ENCODE results near the gene GFPT1. TPM values are rescaled to one million over a fixed set of nuclear protein-coding genes. Genes with fewer than 3 reads are reported as not detected.
"Not testable (repeated sequence)": the region's sequence is repeated elsewhere in the genome, so short reads cannot be mapped to it uniquely, and the experiment has no call there.

The GFPT1 gene
- total RNA-seq, 1 donor from 2014 or later, result 27.8 TPM

- DNase-seq (ENCODE audit: low read depth, low spot score), result no peak
These were observed 2.4 kb downstream of the GFPT1 start for GRCh38 chr2:69384618-69385081.

GRCh38 chr2:69383176-69383812, 3.7 kb downstream of the GFPT1 start:
- DNase-seq (ENCODE audit: low read depth, low spot score), result no peak

- DNase-seq (ENCODE audit: low read depth, low spot score), result no peak
These were observed 4.5 kb downstream of the GFPT1 start for GRCh38 chr2:69382547-69382946.

GRCh38 chr2:69381337-69381737, 5.7 kb downstream of the GFPT1 start:
- DNase-seq (ENCODE audit: low read depth, low spot score), result no peak

GRCh38 chr2:69380072-69380917, 6.7 kb downstream of the GFPT1 start:
- DNase-seq (ENCODE audit: low read depth, low spot score), result no peak

GRCh38 chr2:69376403-69376802, 10.6 kb downstream of the GFPT1 start:
- DNase-seq (ENCODE audit: low read depth, low spot score), result no peak

- DNase-seq (ENCODE audit: low read depth, low spot score), result no peak
These were observed 11.3 kb downstream of the GFPT1 start for GRCh38 chr2:69375494-69376353.

GRCh38 chr2:69372767-69373166, 14.3 kb downstream of the GFPT1 start:
- no peak for DNase-seq (ENCODE audit: low read depth, low spot score)

GRCh38 chr2:69369802-69370201, 17.2 kb downstream of the GFPT1 start:
- DNase-seq (ENCODE audit: low read depth, low spot score), result no peak

- no peak for DNase-seq (ENCODE audit: low read depth, low spot score)
These were observed 18.4 kb downstream of the GFPT1 start for GRCh38 chr2:69368588-69368987.

GRCh38 chr2:69359371-69359770, 27.7 kb downstream of the GFPT1 start:
- DNase-seq (ENCODE audit: low read depth, low spot score), result no peak

- no peak for DNase-seq (ENCODE audit: low read depth, low spot score)
These were observed 28.1 kb downstream of the GFPT1 start for GRCh38 chr2:69358914-69359313.

GRCh38 chr2:69356471-69356870, 30.6 kb downstream of the GFPT1 start:
- no peak for DNase-seq (ENCODE audit: low read depth, low spot score)

GRCh38 chr2:69354976-69355375, 32.1 kb downstream of the GFPT1 start:
- DNase-seq (ENCODE audit: low read depth, low spot score), result not testable (repeated sequence)

GRCh38 chr2:69353360-69353759, 33.7 kb downstream of the GFPT1 start:
- no peak for DNase-seq (ENCODE audit: low read depth, low spot score)

- DNase-seq (ENCODE audit: low read depth, low spot score), result no peak
These were observed 38.2 kb downstream of the GFPT1 start for GRCh38 chr2:69348781-69349180.

- no peak for DNase-seq (ENCODE audit: low read depth, low spot score)
These were observed 41.6 kb downstream of the GFPT1 start for GRCh38 chr2:69345434-69345833.

GRCh38 chr2:69344305-69344704, 42.7 kb downstream of the GFPT1 start:
- DNase-seq (ENCODE audit: low read depth, low spot score), result no peak

- no peak for DNase-seq (ENCODE audit: low read depth, low spot score)
These were observed 46.8 kb downstream of the GFPT1 start for GRCh38 chr2:69340101-69340775.

- DNase-seq (ENCODE audit: low read depth, low spot score), result no peak
These were observed 51.7 kb downstream of the GFPT1 start for GRCh38 chr2:69335311-69335710.

GRCh38 chr2:69333352-69333751, 53.7 kb downstream of the GFPT1 start:
- no peak for DNase-seq (ENCODE audit: low read depth, low spot score)
